ENCODE results near the gene PPP6R2. TPM values are rescaled to one million over a fixed set of nuclear protein-coding genes. Genes with fewer than 3 reads are reported as not detected.

The PPP6R2 gene
- total RNA-seq, 1 experiment from 2014 or later = 42.6 TPM

DNA sequence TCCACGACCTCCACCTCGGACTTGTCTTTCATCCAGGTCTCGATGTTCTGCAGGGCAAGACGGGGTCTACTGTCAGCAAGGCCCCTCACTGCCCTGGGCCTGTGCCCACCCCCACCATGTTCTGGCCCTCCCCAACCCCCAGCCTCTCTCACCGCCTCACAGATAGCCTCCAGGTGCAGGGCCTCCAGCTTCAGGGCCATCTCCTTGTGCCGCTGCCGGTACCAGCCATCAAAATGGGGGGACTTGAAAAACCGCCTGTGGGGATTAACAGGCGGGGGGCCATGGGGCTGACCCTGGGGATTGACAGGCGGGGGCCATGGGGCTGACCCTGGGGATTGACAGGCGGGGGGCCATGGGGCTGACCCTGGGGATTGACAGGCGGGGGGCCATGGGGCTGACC is 30.8 kb upstream of the PPP6R2 start:
- no CpG with 5 or more reads among the region's 12 CpGs for WGBS (ENCODE audit: extremely low coverage, insufficient read length, low lambda C conversion rate)
- H3K4me3 Mint-ChIP-seq = no peak overlapping the region
- H2BK5ac ChIP-seq (ENCODE audit: insufficient read length, low read length) = no peak overlapping the region

More for the DNA sequence above, 30.8 kb upstream of the PPP6R2 start:
- H3K27me3 ChIP-seq (ENCODE audit: insufficient read depth, low read length) = no peaks in the 10 kb centered on the region
- Mint-ChIP-seq H3K36me3 (ENCODE audit: insufficient read depth in 1 of 3, low read depth in 3 of 3) (no peaks in the 10 kb centered on the region; a peak in 1 of 7 replicates), H3K27me3 (ENCODE audit: low read depth) (peaks cover 7% of the 10 kb centered on the region), H3K4me1 (peaks cover 12 to 14% of the 10 kb centered on the region in 2 experiments), H3K27ac (no peak overlapping the region), H3K9me3 (no peaks in the 10 kb centered on the region)
- H2BK15ac ChIP-seq (ENCODE audit: low read depth, low read length) = no peak overlapping the region
- H2BK20ac ChIP-seq (ENCODE audit: low read depth, low read length, poor library complexity, severe bottlenecking) = no peak overlapping the region
- H4K8ac ChIP-seq (replicated peaks; ENCODE audit: insufficient read length, low read depth, low read length) = no peak overlapping the region
- no peaks in the 10 kb centered on the region for H3K79me2 ChIP-seq (ENCODE audit: insufficient read depth, low read length)
- H4K5ac ChIP-seq (ENCODE audit: insufficient read length, low read depth, low read length) = no peak overlapping the region
- TF ChIP-seq, protein P1, sequence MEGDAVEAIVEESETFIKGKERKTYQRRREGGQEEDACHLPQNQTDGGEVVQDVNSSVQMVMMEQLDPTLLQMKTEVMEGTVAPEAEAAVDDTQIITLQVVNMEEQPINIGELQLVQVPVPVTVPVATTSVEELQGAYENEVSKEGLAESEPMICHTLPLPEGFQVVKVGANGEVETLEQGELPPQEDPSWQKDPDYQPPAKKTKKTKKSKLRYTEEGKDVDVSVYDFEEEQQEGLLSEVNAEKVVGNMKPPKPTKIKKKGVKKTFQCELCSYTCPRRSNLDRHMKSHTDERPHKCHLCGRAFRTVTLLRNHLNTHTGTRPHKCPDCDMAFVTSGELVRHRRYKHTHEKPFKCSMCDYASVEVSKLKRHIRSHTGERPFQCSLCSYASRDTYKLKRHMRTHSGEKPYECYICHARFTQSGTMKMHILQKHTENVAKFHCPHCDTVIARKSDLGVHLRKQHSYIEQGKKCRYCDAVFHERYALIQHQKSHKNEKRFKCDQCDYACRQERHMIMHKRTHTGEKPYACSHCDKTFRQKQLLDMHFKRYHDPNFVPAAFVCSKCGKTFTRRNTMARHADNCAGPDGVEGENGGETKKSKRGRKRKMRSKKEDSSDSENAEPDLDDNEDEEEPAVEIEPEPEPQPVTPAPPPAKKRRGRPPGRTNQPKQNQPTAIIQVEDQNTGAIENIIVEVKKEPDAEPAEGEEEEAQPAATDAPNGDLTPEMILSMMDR (conservative IDR thresholded peaks at IDR 0.05) = no peak
- H3K9me3 ChIP-seq (ENCODE audit: control insufficient read depth, low read depth, low read length) = no peaks in the 10 kb centered on the region
- H3K4ac ChIP-seq (ENCODE audit: low read depth, low read length) = no peak overlapping the region
- H2BK120ac ChIP-seq (ENCODE audit: low read depth, low read length, poor library complexity, severe bottlenecking) = no peak overlapping the region
- H3K18ac ChIP-seq (ENCODE audit: insufficient read length, low read depth, low read length) = no peak overlapping the region
- no peak overlapping the region for H3K9ac ChIP-seq (ENCODE audit: extremely low read depth, insufficient read length, low read length)
- no peaks in the 10 kb centered on the region for H3K23me2 ChIP-seq (ENCODE audit: insufficient read length, low read depth, low read length, poor library complexity, severe bottlenecking)
- DNase-seq = no peak
- no peak overlapping the region for H3K23ac ChIP-seq (ENCODE audit: insufficient read length, low read depth, low read length)
- no peak overlapping the region for H3T11ph ChIP-seq (ENCODE audit: low read length)
- no peak overlapping the region for H2AK5ac ChIP-seq (ENCODE audit: insufficient read length, low read length)
- H3K27ac ChIP-seq (ENCODE audit: insufficient read length, low read depth, low read length) = no peak overlapping the region
- H4K91ac ChIP-seq (ENCODE audit: insufficient read length, low read depth, low read length) = no peak overlapping the region
- H2BK12ac ChIP-seq (ENCODE audit: insufficient read length, low read depth, low read length) = no peak overlapping the region
- H3K14ac ChIP-seq (ENCODE audit: insufficient read depth, low read length) = no peak overlapping the region
- peaks cover 2% of the 10 kb centered on the region for H4K20me1 ChIP-seq (ENCODE audit: control insufficient read depth, insufficient read depth, insufficient read length)
- no peak overlapping the region for H2AFZ ChIP-seq (ENCODE audit: low read length)
- H3K4me1 ChIP-seq (ENCODE audit: insufficient read depth, low read length) = no peaks in the 10 kb centered on the region; the same call in 1 of the 2 replicates
- no peak overlapping the region for H3K4me2 ChIP-seq (ENCODE audit: insufficient read depth, insufficient read length, low read length)
- H3K56ac ChIP-seq (ENCODE audit: insufficient read length, low read depth, low read length) = no peak overlapping the region
- no peaks in the 10 kb centered on the region for H3K79me1 ChIP-seq (ENCODE audit: insufficient read depth, low read depth, low read length, poor library complexity, severe bottlenecking)

Measured in H9 (cell line).